SKM-1 treated with dmso at 0.1 percent for 144 hours (cell line): ENCODE measurements around the gene UBE2G1.
A peak's percentile ranks its signal among the peaks of the same experiment; 100 is the strongest.
"Not testable (repeated sequence)": the region's sequence is repeated elsewhere in the genome, so short reads cannot be mapped to it uniquely, and the experiment has no call there.

Source experiments
- DNase-seq: peaks from one replicate; lab custom pipeline; 2025; ENCODE audit not compliant: unreplicated experiment; lab: John Stamatoyannopoulos, UW

Gene UBE2G1

GRCh38 chr17:4255271-4255670 lies 111.2 kb downstream of the UBE2G1 start:
- DNase-seq = not testable (repeated sequence)

GRCh38 chr17:4250887-4251286 lies 115.6 kb downstream of the UBE2G1 start:
- no peak for DNase-seq

GRCh38 chr17:4249452-4250029 lies 116.9 kb downstream of the UBE2G1 start:
- DNase-seq = peak; percentile 3

- no peak for DNase-seq
Measured at GRCh38 chr17:4248504-4249277, 117.8 kb downstream of the UBE2G1 start.

- no peak for DNase-seq
Measured at GRCh38 chr17:4247971-4248388, 118.5 kb downstream of the UBE2G1 start.

GRCh38 chr17:4247361-4247970 lies 119.0 kb downstream of the UBE2G1 start:
- no peak for DNase-seq

- DNase-seq = no peak
Measured at GRCh38 chr17:4246674-4247073, 119.8 kb downstream of the UBE2G1 start.

- no peak for DNase-seq
Measured at GRCh38 chr17:4241535-4241934, 124.9 kb downstream of the UBE2G1 start.

GRCh38 chr17:4236456-4236855 lies 130.0 kb downstream of the UBE2G1 start:
- DNase-seq = no peak

- DNase-seq = no peak
Measured at GRCh38 chr17:4235372-4236279, 130.8 kb downstream of the UBE2G1 start.

- no peak for DNase-seq
Measured at GRCh38 chr17:4234401-4234800, 132.1 kb downstream of the UBE2G1 start.

GRCh38 chr17:4233668-4234258 lies 132.7 kb downstream of the UBE2G1 start:
- no peak for DNase-seq

- no peak for DNase-seq
Measured at GRCh38 chr17:4232168-4232813, 134.2 kb downstream of the UBE2G1 start.

GRCh38 chr17:4229627-4230541 lies 136.6 kb downstream of the UBE2G1 start:
- DNase-seq = no peak

GRCh38 chr17:4221899-4222659 lies 144.4 kb downstream of the UBE2G1 start:
- no peak for DNase-seq

- no peak for DNase-seq
Measured at GRCh38 chr17:4221163-4221562, 145.3 kb downstream of the UBE2G1 start.

- no peak for DNase-seq
Measured at GRCh38 chr17:4220655-4221054, 145.8 kb downstream of the UBE2G1 start.
